H1 (cell line): Measurements from ENCODE around the gene CACNA1C. TPM values are rescaled to one million over a fixed set of nuclear protein-coding genes. Genes with fewer than 3 reads are reported as not detected.

ENCODE experiments used
- CTCF ChIA-PET: fragments of 300-600 bp; sonication (Branson Sonifier 250); formaldehyde crosslinking; loops from one replicate; lab custom pipeline; 2021; ENCODE audit not compliant: partially characterized antibody; lab: Charles Lee
- POLR2A ChIA-PET: fragments of 300-600 bp; sonication (Branson Sonifier 250); formaldehyde crosslinking; loops from one replicate; lab custom pipeline; 2021; ENCODE audit warnings: inconsistent platforms; ENCODE audit not compliant: partially characterized antibody; lab: Charles Lee
- DNase-seq, 2 experiments: peaks; one replicate each; pipeline versions ENCODE4 v3.0.0 to v3.0.0-alpha.2; 2010 to 2022; ENCODE audit warnings: low spot score in 2 of 2, low read depth in 1 of 2, mixed read lengths in 1 of 2
- FAIRE-seq: peaks from 2 replicates; lab custom pipeline; 2011; peaks lifted over from hg19 to GRCh38; lab: Jason Lieb, UNC
- H2AFZ ChIP-seq: 2 replicates; pipeline ENCODE4 v1.8.1; 2012; ENCODE audit warnings: low read length, inconsistent platforms
- H2AK5ac ChIP-seq: 2 replicates; pipeline ENCODE4 v1.6.1; 2013; ENCODE audit warnings: low read depth, low read length
- H2BK120ac ChIP-seq: replicated peaks from 2 replicates; pipeline ENCODE3; 2013; ENCODE audit warnings: low read depth, low read length, inconsistent platforms
- H2BK12ac ChIP-seq: 2 replicates; pipeline ENCODE4 v1.6.1; 2013; ENCODE audit warnings: low read depth, low read length
- H2BK15ac ChIP-seq: 2 replicates; pipeline ENCODE4 v1.6.1; 2013; ENCODE audit warnings: low read length
- H2BK20ac ChIP-seq: 2 replicates; pipeline ENCODE4 v1.6.1; 2013; ENCODE audit warnings: low read length
- H2BK5ac ChIP-seq: 2 replicates; pipeline ENCODE4 v1.6.1; 2013; ENCODE audit warnings: low read depth, low read length
- H3K14ac ChIP-seq: 2 replicates; pipeline ENCODE4 v1.6.1; 2013; ENCODE audit warnings: inconsistent platforms; ENCODE audit not compliant: insufficient read length
- H3K18ac ChIP-seq: 2 replicates; pipeline ENCODE4 v1.6.1; 2013; ENCODE audit warnings: low read length; ENCODE audit errors: extremely low read depth
- H3K23ac ChIP-seq: 2 replicates; pipeline ENCODE4 v1.6.1; 2013; ENCODE audit warnings: inconsistent platforms; ENCODE audit not compliant: insufficient read length
- H3K23me2 ChIP-seq: 2 replicates; pipeline ENCODE4 v1.6.1; 2013; ENCODE audit warnings: low read depth, low read length
- H3K27ac ChIP-seq: 2 replicates; pipeline ENCODE4 v1.6.1; 2011; ENCODE audit warnings: low read depth, low read length, inconsistent platforms
- H3K27me3 ChIP-seq, 4 experiments: replicated peaks in 1 of 4; 1 replicate in 1 of 4; 2 replicates in 3 of 4; pipeline versions ENCODE4 v1.6.1 to v1.8.1; 2011 to 2013; ENCODE audit warnings: low read length in 3 of 4, mild to moderate bottlenecking in 3 of 4, inconsistent platforms in 2 of 4, mixed read lengths in 2 of 4, moderate library complexity in 1 of 4; ENCODE audit not compliant: control insufficient read depth in 3 of 4, insufficient read depth in 3 of 4; ENCODE audit errors: extremely low read depth in 1 of 4
- H3K36me3 ChIP-seq, 4 experiments: 2 replicates each; pipeline versions ENCODE4 v1.6.1 to v1.8.1; 2011 to 2013; ENCODE audit warnings: mild to moderate bottlenecking in 4 of 4, low read length in 3 of 4, moderate library complexity in 2 of 4, control low read depth in 1 of 4, inconsistent platforms in 1 of 4; ENCODE audit not compliant: insufficient read depth in 4 of 4, control insufficient read depth in 2 of 4
- H3K4ac ChIP-seq: replicated peaks from 2 replicates; pipeline ENCODE3; 2013; ENCODE audit warnings: low read length, low read depth, mixed read lengths, inconsistent platforms; ENCODE audit not compliant: insufficient read length
- H3K4me1 ChIP-seq, 4 experiments: replicated peaks in 1 of 4; 1 replicate in 1 of 4; 2 replicates in 3 of 4; pipeline versions ENCODE4 v1.6.1 to v1.8.1; 2011 to 2013; ENCODE audit warnings: low read length in 3 of 4, inconsistent platforms in 2 of 4, mixed read lengths in 1 of 4; ENCODE audit not compliant: insufficient read depth in 4 of 4, control insufficient read depth in 3 of 4
- H3K4me2 ChIP-seq, 2 experiments: 2 replicates each; pipeline versions ENCODE4 v1.6.1 to v1.8.1; 2011 to 2013; ENCODE audit warnings: low read depth in 2 of 2, low read length in 2 of 2, control low read depth in 1 of 2, inconsistent platforms in 1 of 2, mild to moderate bottlenecking in 1 of 2; ENCODE audit not compliant: insufficient read depth in 1 of 2
- H3K4me3 ChIP-seq, 4 experiments: fragments of 200-600, 300-600 bp in 1 of 4; sonication (generic), shearing (Covaris generic), sonication (Bioruptor Twin) in 1 of 4; 2 replicates each; pipeline versions ENCODE4 v1.5.1 to v1.8.1; 2011 to 2016; ENCODE audit warnings: low read length in 4 of 4, low read depth in 3 of 4, control low read depth in 2 of 4, inconsistent platforms in 2 of 4, mild to moderate bottlenecking in 2 of 4, mixed read lengths in 1 of 4, moderate library complexity in 1 of 4; ENCODE audit not compliant: insufficient read depth in 2 of 4; ENCODE audit errors: extremely low read depth in 1 of 4
- H3K56ac ChIP-seq: replicated peaks from 2 replicates; pipeline ENCODE3; 2013; ENCODE audit warnings: low read depth, mild to moderate bottlenecking, mixed read lengths, low read length, inconsistent platforms; ENCODE audit not compliant: insufficient read length
- H3K79me1 ChIP-seq: 2 replicates; pipeline ENCODE4 v1.6.1; 2013; ENCODE audit warnings: low read depth, low read length, control low read depth
- H3K79me2 ChIP-seq, 2 experiments: 2 replicates each; pipeline versions ENCODE4 v1.6.1 to v1.8.1; 2012 to 2013; ENCODE audit warnings: low read length in 2 of 2, mild to moderate bottlenecking in 2 of 2, inconsistent platforms in 1 of 2; ENCODE audit not compliant: insufficient read depth in 2 of 2, control insufficient read depth in 1 of 2
- H3K9ac ChIP-seq, 4 experiments: replicated peaks in 1 of 4; 1 replicate in 1 of 4; 2 replicates in 3 of 4; pipeline versions ENCODE4 v1.6.1 to v1.8.1; 2011 to 2013; ENCODE audit warnings: low read depth in 3 of 4, low read length in 3 of 4, control low read depth in 2 of 4, mild to moderate bottlenecking in 2 of 4, moderate library complexity in 2 of 4, inconsistent platforms in 1 of 4; ENCODE audit errors: extremely low read depth in 1 of 4
- H3K9me3 ChIP-seq, 2 experiments: 2 replicates each; pipeline versions ENCODE4 v1.6.1 to v1.8.1; 2012 to 2013; ENCODE audit warnings: mild to moderate bottlenecking in 2 of 2, moderate library complexity in 2 of 2, control low read depth in 1 of 2, inconsistent platforms in 1 of 2, low read depth in 1 of 2, low read length in 1 of 2, mixed read lengths in 1 of 2; ENCODE audit not compliant: insufficient read depth in 2 of 2
- H4K20me1 ChIP-seq, 2 experiments: replicated peaks in 1 of 2; 2 replicates each; pipeline versions ENCODE3 to v1.8.1; 2011 to 2013; ENCODE audit warnings: inconsistent platforms in 2 of 2, low read length in 2 of 2, mild to moderate bottlenecking in 1 of 2; ENCODE audit not compliant: insufficient read depth in 2 of 2, control insufficient read depth in 1 of 2
- H4K5ac ChIP-seq: 2 replicates; pipeline ENCODE4 v1.6.1; 2013; ENCODE audit warnings: low read length, low read depth, mixed read lengths, inconsistent platforms; ENCODE audit not compliant: insufficient read length
- H4K8ac ChIP-seq: 2 replicates; pipeline ENCODE4 v1.8.0; 2013; ENCODE audit warnings: mild to moderate bottlenecking, moderate library complexity, low read length, inconsistent platforms; ENCODE audit not compliant: insufficient read depth; ENCODE audit errors: extremely low read depth
- H4K91ac ChIP-seq: replicated peaks from 2 replicates; pipeline ENCODE3; 2013; ENCODE audit warnings: low read length, mixed read lengths, inconsistent platforms; ENCODE audit not compliant: insufficient read length
- CBX8 ChIP-seq: fragments of 300-800, 300-1000 bp; sonication (generic); IDR thresholded peaks from 2 replicates; pipeline ENCODE4 v1.7.1; 2016; ENCODE audit warnings: low read depth, low read length, borderline replicate concordance
- CHD2 ChIP-seq: IDR thresholded peaks from 2 replicates; pipeline ENCODE4 v1.6.1; 2012; ENCODE audit warnings: low read length, improper control_type of control experiment
- KDM5A ChIP-seq: fragments of 200-600 bp; IDR thresholded peaks from 2 replicates; pipeline ENCODE4 v1.7.1; 2012; ENCODE audit warnings: mild to moderate bottlenecking, low read length, inconsistent platforms, mixed read lengths
- NRF1 ChIP-seq: IDR thresholded peaks from 2 replicates; pipeline ENCODE4 v1.6.1; 2011; ENCODE audit warnings: mild to moderate bottlenecking, low read depth, low read length, improper control_type of control experiment
- polyA plus RNA-seq, 7 experiments: library from polyadenylated mRNA; depleted of rRNA in 3 of 7; stranded (reverse) in 5 of 7; unstranded in 2 of 7; fragments of >200 nt in 5 of 7; fragments of 200-250 nt in 2 of 7; gene quantifications; 1 replicate in 5 of 7; 2 replicates in 1 of 7; 4 replicates in 1 of 7; pipeline versions ENCODE4 v1.2.1 to v1.2.3, GENCODE V29; 2011 to 2013; ENCODE audit warnings: missing spikeins in 2 of 7, mixed read lengths in 2 of 7
- total RNA-seq: library from RNA; stranded (reverse); fragmentation: NEBNext Ultra II Directional; extraction: Animal tissue kit (Norgen Biotek cat#: 25700); gene quantifications from 2 replicates; pipeline ENCODE4 v1.2.1, GENCODE V29; 2021

The CACNA1C gene
- total and polyA plus RNA-seq, 2 of the 8 experiments (the other 6 are each of a cell fraction or from before 2014, with no cell fraction given) = 1.3 TPM

DNA sequence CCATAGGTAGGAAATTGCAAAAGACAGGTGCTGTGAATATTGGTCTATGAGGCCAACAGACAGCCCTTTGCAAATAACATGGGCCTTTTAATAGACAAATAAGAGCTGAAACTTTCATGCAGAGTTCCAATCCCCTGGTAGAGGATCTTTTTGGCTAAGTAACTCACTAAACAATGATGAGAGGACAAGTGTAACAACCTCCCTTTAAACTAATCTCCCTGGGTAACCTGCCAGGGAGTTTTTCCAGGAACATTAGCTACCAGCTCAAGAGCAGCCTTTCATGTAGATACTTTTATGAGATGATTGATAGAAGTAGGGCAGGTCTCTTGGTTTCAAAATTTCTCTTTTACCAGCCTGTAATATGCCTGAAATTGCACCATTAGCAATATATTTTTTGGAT, 13.8 kb upstream of the CACNA1C start:
- H2BK12ac ChIP-seq = no peak overlapping the region
- no peaks in the 10 kb centered on the region for H4K20me1 ChIP-seq
- H4K5ac ChIP-seq = no peak overlapping the region
- no peak overlapping the region for H2BK15ac ChIP-seq
- H3K27ac ChIP-seq = no peak overlapping the region
- H3K14ac ChIP-seq = no peak overlapping the region
- H3K79me2 ChIP-seq = no peaks in the 10 kb centered on the region
- no peak overlapping the region for H2BK5ac ChIP-seq
- no peaks in the 10 kb centered on the region for H3K23me2 ChIP-seq
- peaks cover 0 to 13% (median 12%) of the 10 kb centered on the region in 4 experiments; a peak in 6 of 7 replicates for H3K27me3 ChIP-seq
- no peak overlapping the region for H2AFZ ChIP-seq
- H3K56ac ChIP-seq = no peak overlapping the region
- H3K9ac ChIP-seq = no peak overlapping the region
- no peak overlapping the region for H4K8ac ChIP-seq
- H3K23ac ChIP-seq = no peak overlapping the region
- DNase-seq (no peak), FAIRE-seq (no peak)
- H2BK20ac ChIP-seq = no peak overlapping the region
- TF ChIP-seq NRF1 (no peak), CHD2 (no peak), KDM5A (no peak), CBX8 (no peak)
- POLR2A ChIA-PET = no interaction called here
- no peak overlapping the region for H4K91ac ChIP-seq
- no peak overlapping the region for H3K4ac ChIP-seq
- H3K36me3 ChIP-seq = no peaks in the 10 kb centered on the region
- H3K4me2 ChIP-seq = no peak overlapping the region
- H3K4me3 ChIP-seq = no peak overlapping the region
- H2BK120ac ChIP-seq = no peak overlapping the region
- no peaks in the 10 kb centered on the region for H3K79me1 ChIP-seq
- CTCF ChIA-PET = interaction anchor here (1.1 kb wide), 1 partner anchor 321 kb away, joined by 5 read pairs; no protein-coding TSS in a partner anchor
- no peak overlapping the region for H3K18ac ChIP-seq
- H3K4me1 ChIP-seq = peaks cover 0 to 3% (median 1%) of the 10 kb centered on the region in 4 experiments; a peak in 2 of 7 replicates
- H3K9me3 ChIP-seq = no peaks in the 10 kb centered on the region
- H2AK5ac ChIP-seq = no peak overlapping the region
